K562 (cell line): Measurements from ENCODE around the gene NFATC2. TPM values are rescaled to one million over a fixed set of nuclear protein-coding genes. Genes with fewer than 3 reads are reported as not detected.
A peak's percentile ranks its signal among the peaks of the same experiment; 100 is the strongest.

Experiments
- ATAC-seq: fragments of 200-7000 bp; cut with Tn5 transposase; 3 replicates; pipeline ENCODE4 v1.9.1; 2020; ENCODE audit warnings: moderate library complexity
- BruUV-seq: library from RNA; stranded (reverse); fragments of 400-500 nt; replicated peaks from 2 replicates; lab custom pipeline; 2021; lab: Mats Ljungman, UMichigan
- CTCF ChIA-PET: fragments of 300-600 bp; formaldehyde crosslinking; extraction: SDS; loops from one replicate; lab custom pipeline; 2021; ENCODE audit warnings: low intra/inter-chr PET ratio; lab: Yijun Ruan, JAX
- POLR2A ChIA-PET: fragments of 300-600, 350-650 bp; sonication (Branson Sonifier 250); formaldehyde crosslinking; extraction: SDS; loops from one replicate; lab custom pipeline; 2021; ENCODE audit warnings: antibody characterized with exemption, inconsistent platforms; lab: Yijun Ruan, JAX
- DNase-seq, 4 experiments: peaks; one replicate each; pipeline versions ENCODE4 v3.0.0 to v3.0.0-alpha.2; 2011 to 2018; ENCODE audit warnings: low spot score in 3 of 4, mixed read lengths in 3 of 4; ENCODE audit errors: extremely low read depth in 1 of 4
- FAIRE-seq: peaks from 2 replicates; lab custom pipeline; 2011; peaks lifted over from hg19 to GRCh38; lab: Jason Lieb, UNC
- H2AFZ ChIP-seq: 2 replicates; pipeline ENCODE4 v1.6.0; 2011; ENCODE audit warnings: low read depth, low read length, control low read depth, inconsistent platforms
- H3K27ac ChIP-seq: fragments of 200-600 bp; 3 replicates; pipeline ENCODE4 v1.8.0; 2011; ENCODE audit warnings: low read depth, mild to moderate bottlenecking, control low read depth, inconsistent platforms, low read length, moderate library complexity, mixed read lengths; ENCODE audit errors: extremely low read depth
- H3K27me3 ChIP-seq, 2 experiments: fragments of 300-600 bp in 1 of 2; 2 replicates in 1 of 2; 3 replicates in 1 of 2; pipeline versions ENCODE4 v1.6.0 to v1.8.0; 2011; ENCODE audit warnings: inconsistent platforms in 2 of 2, low read length in 2 of 2, mild to moderate bottlenecking in 1 of 2, mixed read lengths in 1 of 2, moderate library complexity in 1 of 2; ENCODE audit not compliant: control insufficient read depth in 2 of 2, insufficient read depth in 2 of 2
- H3K36me3 ChIP-seq: fragments of 300-600 bp; 3 replicates; pipeline ENCODE4 v1.8.0; 2011; ENCODE audit warnings: mild to moderate bottlenecking, low read length, inconsistent platforms; ENCODE audit not compliant: control insufficient read depth, insufficient read depth
- H3K4me1 ChIP-seq, 2 experiments: fragments of 200-600 bp in 1 of 2; replicated peaks in 1 of 2; 2 replicates in 1 of 2; 3 replicates in 1 of 2; pipeline versions ENCODE4 v1.5.1 to v1.8.0; 2011; ENCODE audit warnings: inconsistent platforms in 2 of 2, low read length in 2 of 2, mild to moderate bottlenecking in 1 of 2, mixed read lengths in 1 of 2, moderate library complexity in 1 of 2; ENCODE audit not compliant: control insufficient read depth in 2 of 2, insufficient read depth in 2 of 2
- H3K4me2 ChIP-seq: 2 replicates; pipeline ENCODE4 v1.6.1; 2011; ENCODE audit warnings: low read length, control low read depth, inconsistent platforms, mixed read lengths; ENCODE audit not compliant: insufficient read depth
- H3K4me3 ChIP-seq: fragments of 200-600 bp; sonication (generic), shearing (Covaris generic); 2 replicates; pipeline ENCODE4 v1.5.1; 2016; ENCODE audit warnings: control low read depth, inconsistent platforms
- H3K79me2 ChIP-seq: fragments of 200-600 bp; 3 replicates; pipeline ENCODE4 v1.8.0; 2011; ENCODE audit warnings: low read length, inconsistent platforms; ENCODE audit not compliant: control insufficient read depth, insufficient read depth
- H3K9ac ChIP-seq, 2 experiments: 2 replicates each; pipeline versions ENCODE4 v1.6.0 to v1.6.1; 2011; ENCODE audit warnings: low read depth in 2 of 2, low read length in 2 of 2, control low read depth in 1 of 2, inconsistent platforms in 1 of 2, mild to moderate bottlenecking in 1 of 2, mixed read lengths in 1 of 2; ENCODE audit not compliant: insufficient read depth in 1 of 2
- H3K9me1 ChIP-seq: one replicate; pipeline ENCODE4 v1.6.0; 2011; ENCODE audit warnings: inconsistent platforms, mild to moderate bottlenecking, low read length, moderate library complexity; ENCODE audit not compliant: control insufficient read depth, insufficient read depth
- H3K9me3 ChIP-seq: replicated peaks from 2 replicates; pipeline ENCODE4 v1.5.1; 2011; ENCODE audit warnings: low read depth, low read length, inconsistent platforms; ENCODE audit not compliant: control insufficient read depth, insufficient read depth
- H4K20me1 ChIP-seq: replicated peaks from 2 replicates; pipeline ENCODE4 v1.6.1; 2011; ENCODE audit warnings: low read length, inconsistent platforms, mixed read lengths; ENCODE audit not compliant: control insufficient read depth, insufficient read depth
- ATF1 ChIP-seq, 2 experiments: fragments of 450-650 bp in 1 of 2; IDR thresholded peaks; 2 replicates each; pipeline ENCODE4 v1.6.1; 2016; ENCODE audit warnings: missing compliant biosample characterization in 1 of 2, missing genetic modification characterization in 1 of 2
- CXXC5 ChIP-seq: fragments of 250-450 bp; sonication (Bioruptor Pico); IDR thresholded peaks from 2 replicates; pipeline ENCODE4 v1.8.0; 2022; ENCODE audit warnings: inconsistent platforms, mild to moderate bottlenecking, moderate library complexity
- ETV5 ChIP-seq: sonication (generic); formaldehyde crosslinking; IDR thresholded peaks from 2 replicates; pipeline ENCODE4 v1.4.0; 2020; ENCODE audit warnings: low read depth, mild to moderate bottlenecking, missing genetic modification reagents
- FOXJ3 ChIP-seq: sonication (generic); formaldehyde crosslinking; IDR thresholded peaks from 2 replicates; pipeline ENCODE4 v1.4.0; 2020; ENCODE audit warnings: mild to moderate bottlenecking, missing genetic modification reagents
- ILK ChIP-seq: fragments of 450-650 bp; IDR thresholded peaks from 2 replicates; pipeline ENCODE4 v1.6.1; 2016; ENCODE audit warnings: missing genetic modification characterization, low read depth, mild to moderate bottlenecking, missing compliant biosample characterization, moderate library complexity, borderline replicate concordance
- LARP7 ChIP-seq: fragments of 450-650 bp; IDR thresholded peaks from 2 replicates; pipeline ENCODE4 v1.6.1; 2016
- POLR2AphosphoS2 ChIP-seq: IDR thresholded peaks from 2 replicates; pipeline ENCODE4 v1.6.1; 2012; ENCODE audit warnings: low read length, improper control_type of control experiment
- POLR2H ChIP-seq: IDR thresholded peaks from 2 replicates; pipeline ENCODE4 v1.6.1; 2016; ENCODE audit warnings: missing genetic modification characterization, low read depth, mild to moderate bottlenecking, control low read depth, missing compliant biosample characterization, moderate library complexity
- RBM34 ChIP-seq: fragments of 200-400 bp; formaldehyde crosslinking; IDR thresholded peaks from 2 replicates; pipeline ENCODE4 v1.6.1; 2018; ENCODE audit warnings: low read length, borderline replicate concordance; ENCODE audit not compliant: insufficient read depth
- RBM39 ChIP-seq: fragments of 200-400 bp; formaldehyde crosslinking; optimal IDR thresholded peaks from 2 replicates; pipeline ENCODE3; 2018; ENCODE audit warnings: low read depth, low read length
- TGIF2 ChIP-seq: sonication (generic); formaldehyde crosslinking; IDR thresholded peaks from 2 replicates; pipeline ENCODE4 v1.8.1; 2022; ENCODE audit warnings: mild to moderate bottlenecking, missing genetic modification reagents, moderate library complexity
- ZC3H11A ChIP-seq: IDR thresholded peaks from 2 replicates; pipeline ENCODE4 v1.6.1; 2012; ENCODE audit warnings: low read depth, low read length, improper control_type of control experiment
- ZKSCAN8 ChIP-seq: fragments of 200-800 bp; sonication (Bioruptor generic); IDR thresholded peaks from 2 replicates; pipeline ENCODE4 v1.6.1; 2016; ENCODE audit warnings: missing genetic modification characterization, missing compliant biosample characterization
- ZNF408 ChIP-seq: fragments of 250-450 bp; sonication (Bioruptor Pico); IDR thresholded peaks from 2 replicates; pipeline ENCODE4 v1.4.0; 2020; ENCODE audit warnings: low read depth, mild to moderate bottlenecking, moderate library complexity
- ZZZ3 ChIP-seq: fragments of 450-650 bp; IDR thresholded peaks from 2 replicates; pipeline ENCODE4 v1.6.1; 2016; ENCODE audit warnings: antibody characterized with exemption, mild to moderate bottlenecking, moderate library complexity
- WGBS: fragments of 100-300 bp; shearing (Covaris generic); methylation state at CpG from one replicate; pipeline ENCODE4 v1.1.6; 2016; ENCODE audit warnings: low coverage, mixed read lengths; ENCODE audit not compliant: insufficient coverage; ENCODE audit errors: missing lambda C conversion rate; 5-methylcytosine and 5-hydroxymethylcytosine counted together
- in situ Hi-C: fragments of 300-500 bp; cut with MboI; formaldehyde crosslinking; loops from 4 replicates; pipeline ENCODE4 v1.15.0; 2018; ENCODE audit warnings: inconsistent platforms, mixed read lengths
- intact Hi-C: fragments of 100-400 bp; cut with micrococcal nuclease; formaldehyde crosslinking; loops from 2 replicates; pipeline ENCODE4 v1.14.2; 2022
- polyA plus RNA-seq, 8 experiments: library from polyadenylated mRNA; depleted of rRNA in 4 of 8; stranded (reverse) in 5 of 8; unstranded in 3 of 8; fragments of >200 nt; fragmentation: Nextera tagmentation in 2 of 8; fragmentation: Illumina TruSeq in 1 of 8; extraction: Ambion mirVana in 2 of 8; extraction: Trizol in 1 of 8; gene quantifications; 2 replicates each; pipeline versions ENCODE4 v1.2.1 to v1.2.3, GENCODE V29; 2011 to 2014; ENCODE audit warnings: inconsistent platforms in 1 of 8, missing spikeins in 1 of 8
- total RNA-seq, 7 experiments: library from RNA; depleted of rRNA in 6 of 7; stranded (reverse); fragments of >200 nt in 6 of 7; fragmentation: Illumina TruSeq in 2 of 7; extraction: Trizol in 2 of 7; gene quantifications; 2 replicates each; pipeline versions ENCODE4 v1.2.1 to v1.2.3, GENCODE V29; 2011 to 2021; ENCODE audit warnings: low replicate concordance in 1 of 7
- TF ChIP-seq, protein P1 (sequence below): sonication (generic); formaldehyde crosslinking; IDR thresholded peaks from 2 replicates; pipeline ENCODE4 v1.8.1; 2023; ENCODE audit warnings: mild to moderate bottlenecking, missing genetic modification reagents
- TF ChIP-seq, protein P2 (sequence below), 2 experiments: fragments of 200-800 bp in 1 of 2; sonication (Bioruptor generic) in 1 of 2; sonication (generic) in 1 of 2; formaldehyde crosslinking in 1 of 2; IDR thresholded peaks in 1 of 2; conservative IDR thresholded peaks in 1 of 2; 2 replicates each; pipeline versions ENCODE4 v1.5.0 to v1.6.1; 2016 to 2020; ENCODE audit warnings: missing compliant biosample characterization in 1 of 2, missing genetic modification characterization in 1 of 2, missing genetic modification reagents in 1 of 2
- TF ChIP-seq, protein P3 (sequence below): fragments of 200-800 bp; sonication (Bioruptor generic); IDR thresholded peaks from 2 replicates; pipeline ENCODE4 v1.6.1; 2017; ENCODE audit warnings: missing genetic modification characterization, missing compliant biosample characterization

The NFATC2 gene
- total and polyA plus RNA-seq, 9 of the 15 experiments (the other 6 are each of a cell fraction or from before 2014, with no cell fraction given) = 1.9 to 11.2 (median 3.0) TPM

DNA sequence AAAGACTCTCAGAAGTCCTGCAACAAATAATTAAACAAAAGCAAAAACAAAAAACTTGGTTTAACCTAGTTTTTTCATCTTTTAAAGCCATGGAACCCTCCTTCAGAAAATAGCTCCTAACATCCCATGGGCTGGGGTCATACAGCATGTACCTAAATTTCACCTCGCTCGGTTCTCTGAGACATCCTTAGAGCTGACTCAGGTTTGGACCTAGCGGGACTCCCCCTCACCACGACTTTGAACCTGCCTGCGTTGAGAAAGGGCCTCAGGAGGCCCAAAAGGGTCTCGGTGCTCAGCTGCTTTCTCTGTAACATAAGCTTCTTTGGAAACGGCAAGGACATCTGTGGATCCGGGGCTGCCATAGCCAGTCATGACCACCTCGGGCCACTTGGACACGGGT lies 112.8 kb downstream of the NFATC2 start (continued):
- TF ChIP-seq POLR2AphosphoS2 (no peak), TGIF2 (CRISPR knock-in tag) (no peak), ATF1 (CRISPR knock-in tag; IDR thresholded peaks at IDR 0.05) (no peak), ATF1 (tag; IDR thresholded peaks at IDR 0.05) (no peak), ZKSCAN8 (CRISPR knock-in tag) (no peak), FOXJ3 (CRISPR knock-in tag) (no peak), ZC3H11A (no peak), ILK (tag) (no peak)

DNA sequence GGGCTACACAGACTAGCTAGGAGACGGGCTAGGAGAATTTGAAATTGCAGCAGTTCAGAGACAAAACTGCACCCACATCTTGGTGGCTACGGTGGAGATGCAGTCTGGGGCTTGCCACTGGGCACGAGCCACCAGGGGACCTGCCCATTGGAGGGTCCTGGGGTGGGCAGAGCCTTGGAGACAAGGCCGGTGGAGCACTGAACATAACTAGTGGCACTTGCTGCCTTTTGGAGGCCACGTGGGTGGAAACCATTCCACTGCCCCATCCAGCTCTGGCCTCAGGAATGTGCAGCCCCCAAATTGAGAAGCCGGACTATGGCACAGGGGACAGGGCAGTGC lies 113.4 kb downstream of the NFATC2 start:
- ChIA-PET POLR2A (interaction anchor here (1.5 kb wide), 1 partner anchor 25 kb away, joined by 3 read pairs; no protein-coding TSS in a partner anchor), CTCF (no interaction called here)
- no TSS peak for BruUV-seq
- Histone ChIP-seq H3K4me3 (no peak overlapping the region), H4K20me1 (no peaks in the 10 kb centered on the region; the same call in 1 of the 2 replicates), H3K4me1 (peaks cover 0 to 5% of the 10 kb centered on the region in 2 experiments; a peak in 2 of 5 replicates), H3K9ac (0 out of 4 replicates have a peak overlapping the region, but pooled peaks of 1 of the 2 experiments have one; percentile 11), H2AFZ (no peak overlapping the region), H3K36me3 (peaks cover 47% of the 10 kb centered on the region), H3K9me3 (no peaks in the 10 kb centered on the region), H3K27ac (no peak overlapping the region), H3K79me2 (no peaks in the 10 kb centered on the region), H3K4me2 (no peak overlapping the region), H3K27me3 (no peaks in the 10 kb centered on the region), H3K9me1 (no peaks in the 10 kb centered on the region)
- in situ Hi-C loops = no loop called here
- WGBS = 90% methylated on average over 6 of the region's 6 CpGs
- no peak for DNase-seq
- no peak for ATAC-seq
- intact Hi-C loops = no loop called here
- FAIRE-seq = no peak
- TF ChIP-seq POLR2H = no peak
- no peak for TF ChIP-seq RBM34
- TF ChIP-seq, protein P1, sequence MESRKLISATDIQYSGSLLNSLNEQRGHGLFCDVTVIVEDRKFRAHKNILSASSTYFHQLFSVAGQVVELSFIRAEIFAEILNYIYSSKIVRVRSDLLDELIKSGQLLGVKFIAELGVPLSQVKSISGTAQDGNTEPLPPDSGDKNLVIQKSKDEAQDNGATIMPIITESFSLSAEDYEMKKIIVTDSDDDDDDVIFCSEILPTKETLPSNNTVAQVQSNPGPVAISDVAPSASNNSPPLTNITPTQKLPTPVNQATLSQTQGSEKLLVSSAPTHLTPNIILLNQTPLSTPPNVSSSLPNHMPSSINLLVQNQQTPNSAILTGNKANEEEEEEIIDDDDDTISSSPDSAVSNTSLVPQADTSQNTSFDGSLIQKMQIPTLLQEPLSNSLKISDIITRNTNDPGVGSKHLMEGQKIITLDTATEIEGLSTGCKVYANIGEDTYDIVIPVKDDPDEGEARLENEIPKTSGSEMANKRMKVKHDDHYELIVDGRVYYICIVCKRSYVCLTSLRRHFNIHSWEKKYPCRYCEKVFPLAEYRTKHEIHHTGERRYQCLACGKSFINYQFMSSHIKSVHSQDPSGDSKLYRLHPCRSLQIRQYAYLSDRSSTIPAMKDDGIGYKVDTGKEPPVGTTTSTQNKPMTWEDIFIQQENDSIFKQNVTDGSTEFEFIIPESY (CRISPR knock-in tag) = no peak
- no peak for TF ChIP-seq RBM39
- TF ChIP-seq, protein P2, sequence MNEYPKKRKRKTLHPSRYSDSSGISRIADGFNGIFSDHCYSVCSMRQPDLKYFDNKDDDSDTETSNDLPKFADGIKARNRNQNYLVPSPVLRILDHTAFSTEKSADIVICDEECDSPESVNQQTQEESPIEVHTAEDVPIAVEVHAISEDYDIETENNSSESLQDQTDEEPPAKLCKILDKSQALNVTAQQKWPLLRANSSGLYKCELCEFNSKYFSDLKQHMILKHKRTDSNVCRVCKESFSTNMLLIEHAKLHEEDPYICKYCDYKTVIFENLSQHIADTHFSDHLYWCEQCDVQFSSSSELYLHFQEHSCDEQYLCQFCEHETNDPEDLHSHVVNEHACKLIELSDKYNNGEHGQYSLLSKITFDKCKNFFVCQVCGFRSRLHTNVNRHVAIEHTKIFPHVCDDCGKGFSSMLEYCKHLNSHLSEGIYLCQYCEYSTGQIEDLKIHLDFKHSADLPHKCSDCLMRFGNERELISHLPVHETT (CRISPR knock-in tag; conservative IDR thresholded peaks at IDR 0.05 in 1 of 2, IDR thresholded peaks at IDR 0.05 in 1 of 2) = no peak
- TF ChIP-seq LARP7 = no peak
- TF ChIP-seq CXXC5 (CRISPR knock-in tag) = no peak
- no peak for TF ChIP-seq ZZZ3
- TF ChIP-seq, protein P3, sequence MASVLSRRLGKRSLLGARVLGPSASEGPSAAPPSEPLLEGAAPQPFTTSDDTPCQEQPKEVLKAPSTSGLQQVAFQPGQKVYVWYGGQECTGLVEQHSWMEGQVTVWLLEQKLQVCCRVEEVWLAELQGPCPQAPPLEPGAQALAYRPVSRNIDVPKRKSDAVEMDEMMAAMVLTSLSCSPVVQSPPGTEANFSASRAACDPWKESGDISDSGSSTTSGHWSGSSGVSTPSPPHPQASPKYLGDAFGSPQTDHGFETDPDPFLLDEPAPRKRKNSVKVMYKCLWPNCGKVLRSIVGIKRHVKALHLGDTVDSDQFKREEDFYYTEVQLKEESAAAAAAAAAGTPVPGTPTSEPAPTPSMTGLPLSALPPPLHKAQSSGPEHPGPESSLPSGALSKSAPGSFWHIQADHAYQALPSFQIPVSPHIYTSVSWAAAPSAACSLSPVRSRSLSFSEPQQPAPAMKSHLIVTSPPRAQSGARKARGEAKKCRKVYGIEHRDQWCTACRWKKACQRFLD (CRISPR knock-in tag) = no peak
- no peak for TF ChIP-seq ETV5
- no peak for TF ChIP-seq ZNF408 (CRISPR knock-in tag)
